OCI-M2 (cell line): Measurements from ENCODE around the gene CNDP1.
"Not testable (repeated sequence)": the region's sequence is repeated elsewhere in the genome, so short reads cannot be mapped to it uniquely, and the experiment has no call there.

Source experiments
- DNase-seq: peaks from one replicate; lab custom pipeline; 2025; ENCODE audit not compliant: unreplicated experiment; lab: John Stamatoyannopoulos, UW

Gene CNDP1

GRCh38 chr18:74534150-74534969 is at the start of gene CNDP1:
Gene CNDP1, plus strand, starts transcription at chr18:74534500. Its CDS starts 168 bp downstream, at chr18:74534668.
- DNase-seq, result no peak

- no peak for DNase-seq
Observed at GRCh38 chr18:74486119-74486849, 48.0 kb upstream of the CNDP1 start.

GRCh38 chr18:74488354-74488753 is 45.9 kb upstream of the CNDP1 start:
- no peak for DNase-seq

- DNase-seq, result no peak
Observed at GRCh38 chr18:74488864-74489263, 45.4 kb upstream of the CNDP1 start.

- no peak for DNase-seq
Observed at GRCh38 chr18:74489676-74490075, 44.6 kb upstream of the CNDP1 start.

GRCh38 chr18:74492259-74492658 is 42.0 kb upstream of the CNDP1 start:
- DNase-seq, result no peak

GRCh38 chr18:74493689-74494088 is 40.6 kb upstream of the CNDP1 start:
- no peak for DNase-seq

GRCh38 chr18:74494514-74494913 is 39.8 kb upstream of the CNDP1 start:
- DNase-seq, result no peak

- DNase-seq, result peak; percentile 84
Observed at GRCh38 chr18:74495581-74496507, 38.5 kb upstream of the CNDP1 start, which contains the start of gene CNDP2. Gene CNDP2, plus strand, starts transcription at chr18:74496363. Its CDS starts 3,611 bp downstream, at chr18:74499974.

GRCh38 chr18:74496508-74497323 is 37.6 kb upstream of the CNDP1 start:
- no peak for DNase-seq

GRCh38 chr18:74497324-74497676 is 37.0 kb upstream of the CNDP1 start:
- no peak for DNase-seq

- no peak for DNase-seq
Observed at GRCh38 chr18:74497778-74498177, 36.5 kb upstream of the CNDP1 start.

GRCh38 chr18:74498712-74499627 is 35.3 kb upstream of the CNDP1 start:
- no peak for DNase-seq

- DNase-seq, result no peak
Observed at GRCh38 chr18:74499633-74500032, 34.7 kb upstream of the CNDP1 start.

- DNase-seq, result no peak
Observed at GRCh38 chr18:74500372-74500771, 33.9 kb upstream of the CNDP1 start.

- not testable (repeated sequence) for DNase-seq
Observed at GRCh38 chr18:74500774-74501173, 33.5 kb upstream of the CNDP1 start.

GRCh38 chr18:74501386-74501785 is 32.9 kb upstream of the CNDP1 start:
- DNase-seq, result no peak

GRCh38 chr18:74503137-74503536 is 31.2 kb upstream of the CNDP1 start:
- DNase-seq, result no peak

GRCh38 chr18:74505776-74506175 is 28.5 kb upstream of the CNDP1 start:
- DNase-seq, result no peak
